IPS DF 4.7 (cell line): ENCODE results near the gene NEK10.
A peak's percentile ranks its signal among the peaks of the same experiment; 100 is the strongest.

Experiments
- DNase-seq: peaks from one replicate; pipeline ENCODE4 v3.0.0-alpha.2; 2013; ENCODE audit warnings: low spot score; ENCODE audit errors: extremely low read depth

The NEK10 gene

GRCh38 chr3:27110020-27110419, 259.2 kb downstream of the NEK10 start:
- DNase-seq, result no peak

GRCh38 chr3:27108322-27108721, 260.9 kb downstream of the NEK10 start:
- no peak for DNase-seq

- peak; percentile 28 for DNase-seq
Observed at GRCh38 chr3:27105904-27106303, 263.3 kb downstream of the NEK10 start.

- no peak for DNase-seq
Observed at GRCh38 chr3:27097182-27097581, 272.0 kb downstream of the NEK10 start.

- DNase-seq, result no peak
Observed at GRCh38 chr3:27095553-27096222, 273.5 kb downstream of the NEK10 start.

- DNase-seq, result no peak
Observed at GRCh38 chr3:27094721-27095120, 274.5 kb downstream of the NEK10 start.

GRCh38 chr3:27093771-27094170, 275.4 kb downstream of the NEK10 start:
- DNase-seq, result no peak

GRCh38 chr3:27090275-27091041, 278.7 kb downstream of the NEK10 start:
- DNase-seq, result no peak

- DNase-seq, result no peak
Observed at GRCh38 chr3:27089645-27090044, 279.5 kb downstream of the NEK10 start.

GRCh38 chr3:27089068-27089467, 280.1 kb downstream of the NEK10 start:
- DNase-seq, result no peak

GRCh38 chr3:27085829-27086730, 283.1 kb downstream of the NEK10 start:
- DNase-seq, result no peak

- DNase-seq, result no peak
Observed at GRCh38 chr3:27081992-27082607, 287.1 kb downstream of the NEK10 start.

GRCh38 chr3:27081566-27081965, 287.6 kb downstream of the NEK10 start:
- no peak for DNase-seq

GRCh38 chr3:27080258-27080525, 289.0 kb downstream of the NEK10 start:
- no peak for DNase-seq

GRCh38 chr3:27079427-27080257, 289.5 kb downstream of the NEK10 start:
- DNase-seq, result no peak

- DNase-seq, result no peak
Observed at GRCh38 chr3:27078246-27078913, 290.8 kb downstream of the NEK10 start.

GRCh38 chr3:27076815-27077630, 292.2 kb downstream of the NEK10 start:
- no peak for DNase-seq

- no peak for DNase-seq
Observed at GRCh38 chr3:27074914-27075313, 294.3 kb downstream of the NEK10 start.

GRCh38 chr3:27073912-27074311, 295.3 kb downstream of the NEK10 start:
- no peak for DNase-seq
